ENCODE data around the gene FUCA1. TPM values are rescaled to one million over a fixed set of nuclear protein-coding genes. Genes with fewer than 3 reads are reported as not detected.

FUCA1 gene
- total RNA-seq = 3.2 and 12.6 TPM in 2 replicates

DNA sequence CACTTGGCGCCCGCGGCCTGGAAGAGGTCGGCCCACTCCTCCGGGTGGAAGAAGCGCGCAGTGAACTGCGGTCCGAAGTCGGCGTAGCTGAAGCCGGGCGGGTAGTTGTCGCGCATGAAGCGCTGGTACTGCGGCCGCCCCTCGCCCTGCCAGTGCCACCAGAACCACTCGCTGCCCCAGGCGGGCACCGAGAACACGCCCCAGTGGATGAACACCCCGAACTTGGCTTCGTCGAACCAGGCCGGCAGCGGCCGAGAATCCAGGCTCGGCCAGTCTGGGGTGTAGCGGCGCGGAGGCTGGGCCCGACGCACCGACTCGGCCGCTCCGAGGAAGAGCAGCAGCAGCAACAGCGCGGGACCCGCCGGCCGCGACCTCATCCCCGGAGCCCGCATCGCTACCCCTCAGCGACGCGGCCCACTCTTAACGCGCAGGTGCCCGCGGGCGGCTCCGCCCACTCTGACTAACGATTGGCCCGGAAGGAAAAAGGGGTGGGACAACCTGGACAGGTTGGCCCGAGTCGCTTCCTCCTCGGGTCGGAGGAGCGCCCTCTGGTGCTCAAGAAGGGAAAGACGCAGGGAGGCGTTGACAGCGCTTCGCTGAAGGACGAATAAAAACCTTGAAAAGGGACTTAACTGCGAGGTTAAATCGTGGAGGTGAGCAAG is at the start of gene FUCA1:
TSS of gene FUCA1 (minus strand) at position 396 of the 662 bp plus-strand sequence. CDS start at position 392, 4 bp downstream.

GRCh38 chr1:23913212-23913880 is 45.3 kb upstream of the FUCA1 start, which contains the start of gene CNR2:
CNR2 (minus strand) TSS chr1:23913362; CDS start chr1:23875617, 37,745 bp downstream.

GRCh38 chr1:23825076-23825761 is 42.9 kb downstream of the FUCA1 start, which contains the start of gene HMGCL:
HMGCL (minus strand) TSS chr1:23825429; CDS start chr1:23825415, 14 bp downstream.

DNA sequence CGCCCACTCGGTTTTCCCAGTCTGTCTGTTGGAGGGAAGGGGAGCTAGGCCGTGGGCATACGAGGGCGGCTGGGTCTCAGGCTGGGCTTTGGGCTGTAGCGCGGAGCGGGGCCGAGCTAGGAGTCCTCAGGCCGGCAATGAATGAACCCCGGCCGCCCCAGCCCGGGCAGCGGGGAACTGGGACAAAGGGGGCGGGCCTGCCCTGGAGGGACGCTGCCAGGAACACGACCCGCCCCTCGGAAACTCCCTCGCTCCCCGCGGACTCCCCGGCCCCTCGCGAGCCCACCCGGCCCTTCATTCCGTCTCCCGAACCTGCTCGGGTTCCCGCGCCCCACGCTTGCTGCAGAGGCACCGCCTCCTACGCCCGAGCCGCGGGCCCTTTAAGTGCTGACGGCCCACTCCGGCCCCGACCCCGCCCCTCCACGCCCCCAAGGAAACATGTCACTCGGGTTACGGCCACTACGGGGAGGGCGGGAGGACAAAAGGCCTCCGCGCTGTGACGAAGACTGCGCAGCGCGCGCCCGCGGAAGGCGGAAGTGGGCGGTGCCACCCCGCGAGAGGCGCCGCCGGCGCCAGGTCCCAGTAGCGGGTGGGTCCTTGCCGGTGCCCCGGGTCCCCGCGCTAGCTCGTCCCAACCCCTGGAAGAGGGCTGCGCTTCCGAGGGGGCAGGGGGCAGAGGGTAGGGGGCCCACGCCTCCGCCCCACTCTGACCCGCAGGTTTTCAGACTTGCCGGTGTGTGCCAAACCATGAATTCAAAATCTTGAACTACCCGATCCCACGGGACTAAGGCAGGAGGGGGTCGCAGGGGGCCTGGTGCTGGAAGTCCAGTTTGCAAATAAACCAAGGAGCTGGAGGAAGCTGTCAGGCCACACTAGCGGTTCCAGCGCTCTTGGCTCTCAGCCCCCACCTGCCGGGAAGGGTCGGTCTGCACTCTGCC is 67.4 kb downstream of the FUCA1 start, which contains the start of gene GALE:
TSS of gene GALE (minus strand) at position 355 of the 938 bp plus-strand sequence. CDS start 1,747 bp downstream, outside the sequence.

Other genes starting within 250 kb of the FUCA1 start
- 1,531 and 1,875 TPM in 2 replicates for gene RPL11, start 176.5 kb downstream of the FUCA1 start, total RNA-seq
- 18.9 and 28.0 TPM in 2 replicates for gene ELOA, start 124.8 kb downstream of the FUCA1 start, total RNA-seq
- 26.7 and 29.5 TPM in 2 replicates for gene PITHD1, start 89.9 kb downstream of the FUCA1 start, total RNA-seq
- gene LYPLA2, start 77.1 kb downstream of the FUCA1 start, total RNA-seq = 45.9 and 60.2 TPM in 2 replicates
- 12.0 and 34.3 TPM in 2 replicates for gene GALE, start 67.5 kb downstream of the FUCA1 start, total RNA-seq
- 38.5 and 40.7 TPM in 2 replicates for gene HMGCL, start 42.9 kb downstream of the FUCA1 start, total RNA-seq
- gene CNR2, start 45.1 kb upstream of the FUCA1 start, total RNA-seq = not detected in 2 replicates
- gene PNRC2, start 91.5 kb upstream of the FUCA1 start, total RNA-seq = 68.0 and 68.9 TPM in 2 replicates
- gene SRSF10, start 112.0 kb upstream of the FUCA1 start, total RNA-seq = 52.0 and 59.3 TPM in 2 replicates
- gene MYOM3, start 243.8 kb upstream of the FUCA1 start, total RNA-seq = 0.12 and 0.60 TPM in 2 replicates

All from pericardium fibroblast (primary cell).